ENCODE results near the gene PDZD7.
"Not testable (repeated sequence)": the region's sequence is repeated elsewhere in the genome, so short reads cannot be mapped to it uniquely, and the experiment has no call there.

The PDZD7 gene

DNA sequence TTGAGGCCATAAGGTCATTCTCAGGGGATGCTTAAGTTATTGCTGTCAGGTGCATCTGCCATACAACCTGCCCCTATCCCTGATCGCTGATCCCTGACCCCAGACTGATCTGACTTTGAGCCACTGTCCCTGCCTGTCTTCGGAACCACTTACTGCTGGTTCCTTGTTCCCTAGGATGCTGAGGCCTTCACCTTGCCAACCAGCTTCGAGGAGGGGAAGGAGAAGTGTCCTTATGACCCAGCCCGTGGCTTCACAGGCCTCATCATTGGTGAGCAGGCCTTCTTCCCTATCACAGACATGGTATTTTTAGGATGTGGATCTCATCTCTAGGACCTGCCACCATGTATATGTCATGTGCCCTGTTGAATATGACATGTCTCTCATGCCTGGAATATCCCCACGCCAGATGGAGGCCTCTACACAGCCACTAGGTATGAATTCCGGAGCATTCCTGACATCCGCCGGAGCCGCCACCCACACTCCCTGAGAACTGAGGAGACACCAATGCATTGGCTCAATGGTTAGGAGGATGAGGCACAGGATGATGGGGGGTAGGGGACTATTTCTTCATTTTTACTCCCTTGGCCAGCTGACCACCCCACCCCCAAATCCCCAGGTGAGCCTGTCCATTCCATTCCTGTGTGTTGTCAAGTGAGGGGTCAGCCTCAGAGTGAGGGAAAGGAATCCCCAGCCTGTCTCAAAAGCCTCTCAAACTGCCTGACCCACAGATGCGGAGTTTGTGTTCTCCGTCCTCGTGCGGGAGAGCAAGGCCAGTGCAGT lies 52.6 kb downstream of the PDZD7 start:
- TF ChIP-seq, protein P1, sequence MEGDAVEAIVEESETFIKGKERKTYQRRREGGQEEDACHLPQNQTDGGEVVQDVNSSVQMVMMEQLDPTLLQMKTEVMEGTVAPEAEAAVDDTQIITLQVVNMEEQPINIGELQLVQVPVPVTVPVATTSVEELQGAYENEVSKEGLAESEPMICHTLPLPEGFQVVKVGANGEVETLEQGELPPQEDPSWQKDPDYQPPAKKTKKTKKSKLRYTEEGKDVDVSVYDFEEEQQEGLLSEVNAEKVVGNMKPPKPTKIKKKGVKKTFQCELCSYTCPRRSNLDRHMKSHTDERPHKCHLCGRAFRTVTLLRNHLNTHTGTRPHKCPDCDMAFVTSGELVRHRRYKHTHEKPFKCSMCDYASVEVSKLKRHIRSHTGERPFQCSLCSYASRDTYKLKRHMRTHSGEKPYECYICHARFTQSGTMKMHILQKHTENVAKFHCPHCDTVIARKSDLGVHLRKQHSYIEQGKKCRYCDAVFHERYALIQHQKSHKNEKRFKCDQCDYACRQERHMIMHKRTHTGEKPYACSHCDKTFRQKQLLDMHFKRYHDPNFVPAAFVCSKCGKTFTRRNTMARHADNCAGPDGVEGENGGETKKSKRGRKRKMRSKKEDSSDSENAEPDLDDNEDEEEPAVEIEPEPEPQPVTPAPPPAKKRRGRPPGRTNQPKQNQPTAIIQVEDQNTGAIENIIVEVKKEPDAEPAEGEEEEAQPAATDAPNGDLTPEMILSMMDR (IDR thresholded peaks at IDR 0.05; ENCODE audit: extremely low read depth, missing control alignments), result no peak

DNA sequence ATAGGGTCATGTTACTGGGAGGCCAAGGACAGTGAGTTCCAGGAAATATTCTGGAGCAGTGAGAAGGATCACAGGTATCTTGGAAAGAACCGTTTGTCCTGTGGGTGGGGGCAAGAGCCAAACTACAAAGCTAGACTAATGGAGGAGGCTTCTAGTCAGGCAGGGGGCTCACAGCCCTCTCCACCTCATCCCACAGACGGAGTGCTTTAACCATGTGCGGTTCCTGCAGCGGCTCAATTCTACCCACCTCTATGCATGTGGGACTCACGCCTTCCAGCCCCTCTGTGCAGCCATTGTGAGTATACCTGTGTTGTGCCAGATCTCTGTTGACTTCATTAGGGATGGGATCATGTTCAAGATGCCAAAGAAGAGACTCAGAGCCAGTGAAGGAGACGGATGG lies 53.5 kb downstream of the PDZD7 start:
- TF ChIP-seq, protein P1 (IDR thresholded peaks at IDR 0.05; ENCODE audit: extremely low read depth, missing control alignments), result no peak
- no peak for DNase-seq (ENCODE audit: low spot score)

More for the DNA sequence above, 52.6 kb downstream of the PDZD7 start:
- no peak for DNase-seq (ENCODE audit: low spot score)

DNA sequence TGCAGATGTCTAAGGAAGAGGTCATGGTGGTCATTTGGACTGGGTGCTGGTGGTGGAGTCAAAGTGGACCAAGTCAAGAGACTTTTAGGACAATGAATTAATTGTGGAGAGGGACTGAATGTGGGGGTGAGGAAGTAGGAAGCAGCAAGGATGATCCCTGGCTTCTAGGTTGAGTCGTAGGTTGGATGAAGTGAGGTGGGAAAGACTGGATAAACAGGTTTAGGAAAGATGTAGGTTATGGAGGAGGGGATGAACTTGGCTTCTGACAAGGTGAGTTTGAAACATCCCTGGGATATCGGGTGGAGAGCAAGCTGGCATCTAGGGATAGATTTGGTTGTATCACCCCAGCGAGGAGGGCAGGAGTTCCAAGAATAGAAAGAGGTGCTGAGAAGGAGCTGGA lies 54.0 kb downstream of the PDZD7 start:
- no peak for DNase-seq (ENCODE audit: low spot score)
- TF ChIP-seq, protein P1 (IDR thresholded peaks at IDR 0.05; ENCODE audit: extremely low read depth, missing control alignments), result no peak

DNA sequence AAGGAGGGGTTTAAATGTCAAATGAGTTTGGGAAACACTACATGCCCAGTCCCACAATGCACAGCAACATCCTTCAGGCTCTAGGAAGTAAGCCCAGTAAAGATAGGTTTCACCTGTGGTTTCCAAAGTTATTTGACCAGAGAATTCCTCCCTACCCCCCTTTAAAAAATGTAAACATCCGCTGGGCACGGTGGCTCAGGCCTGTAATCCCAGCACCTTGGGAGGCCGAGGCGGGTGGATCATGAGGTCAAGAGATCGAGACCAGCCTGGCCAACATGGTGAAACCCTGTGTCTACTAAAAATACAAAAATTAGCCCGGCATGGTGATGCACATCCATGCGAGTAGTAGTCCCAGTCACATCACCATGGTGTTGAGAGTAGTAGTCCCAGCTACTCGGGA lies 55.5 kb downstream of the PDZD7 start:
- not testable (repeated sequence) for DNase-seq (ENCODE audit: low spot score)

DNA sequence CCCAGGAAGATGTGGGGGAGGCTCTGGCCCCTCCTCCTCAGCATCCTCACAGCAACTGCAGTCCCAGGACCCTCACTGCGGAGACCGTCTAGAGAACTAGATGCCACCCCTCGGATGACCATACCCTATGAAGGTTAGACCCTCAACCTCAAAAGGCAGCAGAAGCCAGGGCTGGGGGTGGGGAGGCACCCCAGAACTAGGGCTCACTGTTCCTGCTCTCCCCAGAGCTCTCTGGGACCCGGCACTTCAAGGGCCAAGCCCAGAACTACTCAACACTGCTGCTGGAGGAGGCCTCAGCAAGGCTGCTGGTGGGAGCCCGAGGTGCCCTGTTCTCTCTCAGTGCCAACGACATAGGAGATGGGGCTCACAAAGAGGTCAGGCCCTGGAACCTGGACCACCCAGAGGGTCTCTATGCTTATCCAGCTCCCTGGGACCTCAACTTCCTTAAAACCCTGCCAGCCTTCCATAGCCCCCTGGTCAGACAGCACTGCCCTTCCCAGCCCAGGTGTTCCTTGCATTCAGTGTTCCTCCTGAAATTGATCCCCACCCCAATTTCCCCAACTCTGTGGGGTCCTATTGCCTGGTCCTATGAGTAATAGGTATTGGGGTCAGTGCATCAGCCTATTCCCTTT lies 57.9 kb downstream of the PDZD7 start:
- DNase-seq (ENCODE audit: low spot score), result no peak
- TF ChIP-seq, protein P1 (IDR thresholded peaks at IDR 0.05; ENCODE audit: extremely low read depth, missing control alignments), result no peak

DNA sequence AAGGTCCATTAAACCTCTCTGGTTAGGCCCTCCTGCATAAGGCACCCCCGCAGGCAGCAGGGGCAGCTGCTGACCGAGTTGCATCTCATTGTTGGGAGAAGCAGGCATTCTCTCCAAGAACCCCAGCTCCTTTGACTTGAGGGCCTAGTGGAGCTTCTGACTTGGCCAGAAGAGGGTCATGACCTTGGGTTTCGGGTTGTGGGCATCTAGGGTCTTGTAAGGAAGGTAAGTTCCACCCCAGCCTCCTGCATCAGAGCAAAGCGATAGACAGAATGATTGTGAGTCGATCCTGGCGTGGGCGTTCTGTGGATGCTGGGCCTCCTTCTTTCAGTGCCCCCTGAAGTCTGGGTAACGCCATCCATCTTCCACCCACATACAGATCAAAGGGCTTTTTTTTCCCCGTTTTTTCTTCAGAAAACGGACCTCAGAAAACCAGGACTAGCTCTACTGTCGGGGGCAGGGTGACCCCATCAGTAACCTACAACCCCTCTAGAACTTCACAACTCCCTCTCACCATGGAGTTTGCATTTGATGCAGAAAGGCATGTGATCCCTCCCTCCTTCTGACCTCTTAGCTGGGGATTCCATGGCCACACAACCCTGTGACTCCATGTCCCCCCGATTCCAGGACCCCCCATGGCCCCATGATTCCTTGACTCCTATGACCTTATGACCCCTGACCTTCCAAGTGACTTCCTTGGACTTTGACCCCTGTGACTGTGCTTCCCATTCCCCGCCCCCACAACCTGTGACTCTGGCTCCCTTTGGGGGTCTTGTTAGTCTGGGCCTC lies 58.6 kb downstream of the PDZD7 start:
- TF ChIP-seq, protein P1 (IDR thresholded peaks at IDR 0.05; ENCODE audit: extremely low read depth, missing control alignments), result no peak
- DNase-seq (ENCODE audit: low spot score), result no peak

DNA sequence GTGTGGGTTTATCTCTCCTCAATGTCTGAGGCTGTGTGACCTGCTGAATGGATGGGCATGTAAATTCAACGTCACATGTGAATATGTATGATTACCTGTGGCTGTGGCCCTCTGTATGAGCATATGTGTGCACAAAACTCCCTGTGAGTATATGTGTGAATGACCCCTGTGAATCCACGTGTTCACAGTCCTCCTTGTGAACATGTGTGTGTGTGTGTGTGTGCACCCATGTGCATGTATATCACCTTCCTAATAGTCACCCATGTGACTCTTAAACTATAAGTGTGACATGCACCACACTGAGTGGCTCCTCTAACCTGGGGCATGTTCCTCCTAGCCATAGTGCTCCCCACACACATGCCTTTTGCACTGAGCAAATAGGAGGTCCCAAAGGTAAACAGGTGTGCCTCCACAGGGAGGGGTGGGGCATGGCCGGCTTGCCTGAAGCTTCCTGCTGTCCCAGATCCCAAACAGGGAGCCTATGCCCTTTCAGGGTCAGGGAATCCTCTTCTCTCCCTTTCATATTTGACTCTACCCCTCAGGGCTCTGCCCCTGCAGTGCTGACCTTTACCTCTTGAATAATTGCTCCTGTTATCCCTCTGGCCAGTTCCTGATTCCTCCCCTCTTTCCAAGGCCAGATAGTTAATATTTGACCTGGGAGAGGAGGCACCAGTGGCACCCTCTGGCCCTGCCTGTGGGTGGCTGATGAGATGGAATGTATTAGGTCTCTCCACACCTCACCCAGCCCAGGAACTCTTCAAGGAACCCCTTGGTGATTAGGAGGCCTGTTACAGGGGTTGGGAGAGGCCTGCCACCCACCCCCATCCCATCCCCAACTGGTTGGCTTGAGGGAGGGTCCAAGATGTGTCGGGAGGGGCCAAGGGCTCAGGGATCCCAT lies 59.8 kb downstream of the PDZD7 start:
- no peak for DNase-seq (ENCODE audit: low spot score)
- TF ChIP-seq, protein P1 (IDR thresholded peaks at IDR 0.05; ENCODE audit: extremely low read depth, missing control alignments), result no peak

All from GM20000 (cell line).